Gastroesophageal sphincter (tissue), 3 donors: ENCODE data around the gene GALNTL6.

Experiments used
- POLR2A ChIP-seq, 2 donors: fragments of 450-650 bp; IDR thresholded peaks; one replicate each; pipeline ENCODE4 v1.6.1; 2017; ENCODE audit warnings: antibody characterized with exemption in 2 of 2, mild to moderate bottlenecking in 2 of 2, moderate library complexity in 1 of 2
- TF ChIP-seq, protein P1 (sequence below), 4 experiments: fragments of 200-600 bp in 2 of 4; fragments of 450-650 bp in 2 of 4; sonication (generic) in 1 of 4; IDR thresholded peaks; one replicate each; pipeline ENCODE4 v1.5.1; 2017 to 2019; ENCODE audit warnings: antibody characterized with exemption in 4 of 4, mild to moderate bottlenecking in 2 of 4, moderate library complexity in 2 of 4

GRCh38 chr4:172232966-172233365 is 419.8 kb downstream of the GALNTL6 start:
- TF ChIP-seq, protein P1, sequence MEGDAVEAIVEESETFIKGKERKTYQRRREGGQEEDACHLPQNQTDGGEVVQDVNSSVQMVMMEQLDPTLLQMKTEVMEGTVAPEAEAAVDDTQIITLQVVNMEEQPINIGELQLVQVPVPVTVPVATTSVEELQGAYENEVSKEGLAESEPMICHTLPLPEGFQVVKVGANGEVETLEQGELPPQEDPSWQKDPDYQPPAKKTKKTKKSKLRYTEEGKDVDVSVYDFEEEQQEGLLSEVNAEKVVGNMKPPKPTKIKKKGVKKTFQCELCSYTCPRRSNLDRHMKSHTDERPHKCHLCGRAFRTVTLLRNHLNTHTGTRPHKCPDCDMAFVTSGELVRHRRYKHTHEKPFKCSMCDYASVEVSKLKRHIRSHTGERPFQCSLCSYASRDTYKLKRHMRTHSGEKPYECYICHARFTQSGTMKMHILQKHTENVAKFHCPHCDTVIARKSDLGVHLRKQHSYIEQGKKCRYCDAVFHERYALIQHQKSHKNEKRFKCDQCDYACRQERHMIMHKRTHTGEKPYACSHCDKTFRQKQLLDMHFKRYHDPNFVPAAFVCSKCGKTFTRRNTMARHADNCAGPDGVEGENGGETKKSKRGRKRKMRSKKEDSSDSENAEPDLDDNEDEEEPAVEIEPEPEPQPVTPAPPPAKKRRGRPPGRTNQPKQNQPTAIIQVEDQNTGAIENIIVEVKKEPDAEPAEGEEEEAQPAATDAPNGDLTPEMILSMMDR (IDR thresholded peaks at IDR 0.05), result no peak
- TF ChIP-seq POLR2A (IDR thresholded peaks at IDR 0.05), result no peak
